CD4-positive, alpha-beta memory T cell (primary cell): ENCODE results near the gene MOV10. TPM values are rescaled to one million over a fixed set of nuclear protein-coding genes. Genes with fewer than 3 reads are reported as not detected.
"Not testable (repeated sequence)": the region's sequence is repeated elsewhere in the genome, so short reads cannot be mapped to it uniquely, and the experiment has no call there.

Experiments
- CTCF ChIA-PET: fragments of 350-600 bp; sonication (Branson Sonifier 250); formaldehyde crosslinking; loops from one replicate; lab custom pipeline; 2021; ENCODE audit warnings: inconsistent platforms; ENCODE audit not compliant: partially characterized antibody; lab: Charles Lee
- POLR2A ChIA-PET: fragments of 350-600 bp; sonication (Branson Sonifier 250); formaldehyde crosslinking; loops from one replicate; lab custom pipeline; 2021; ENCODE audit not compliant: partially characterized antibody; lab: Charles Lee
- DNase-seq, 5 donors: peaks; one replicate each; pipeline versions ENCODE4 v3.0.0 to v3.0.0-alpha.2; 2020 to 2022; ENCODE audit warnings: mixed read lengths in 1 of 5
- H3K27ac ChIP-seq: one replicate; pipeline ENCODE4 v1.7.0; 2013; ENCODE audit warnings: low read depth, low read length
- H3K27me3 ChIP-seq: 2 replicates; pipeline ENCODE4 v1.7.0; 2013; ENCODE audit warnings: mild to moderate bottlenecking, low read length, moderate library complexity; ENCODE audit not compliant: insufficient read depth
- H3K36me3 ChIP-seq: 2 replicates; pipeline ENCODE4 v1.7.0; 2013; ENCODE audit warnings: mild to moderate bottlenecking, low read length, moderate library complexity; ENCODE audit not compliant: insufficient read depth
- H3K4me1 ChIP-seq: 2 replicates; pipeline ENCODE4 v1.7.0; 2013; ENCODE audit warnings: mild to moderate bottlenecking, low read length, moderate library complexity; ENCODE audit not compliant: insufficient read depth
- H3K4me3 ChIP-seq, 2 donors: one replicate each; pipeline ENCODE4 v1.7.0; 2013; ENCODE audit warnings: low read length in 2 of 2, mild to moderate bottlenecking in 1 of 2
- H3K9me3 ChIP-seq, 2 donors: one replicate each; pipeline ENCODE4 v1.7.0; 2013; ENCODE audit warnings: low read length in 2 of 2, control low read depth in 1 of 2; ENCODE audit not compliant: control insufficient read depth in 1 of 2
- H3K27ac Mint-ChIP-seq, 7 donors: one replicate each; pipeline ENCODE4 v1.8.0; 2020 to 2021; ENCODE audit warnings: mixed read lengths in 7 of 7, mild to moderate bottlenecking in 6 of 7, inconsistent platforms in 3 of 7, moderate library complexity in 3 of 7
- H3K27me3 Mint-ChIP-seq, 2 donors: one replicate each; pipeline ENCODE4 v1.8.0; 2020 to 2021; ENCODE audit warnings: mixed read lengths in 2 of 2
- H3K36me3 Mint-ChIP-seq, 2 donors: one replicate each; pipeline ENCODE4 v1.8.0; 2020 to 2021; ENCODE audit warnings: mixed read lengths in 2 of 2, inconsistent platforms in 1 of 2, mild to moderate bottlenecking in 1 of 2
- H3K4me1 Mint-ChIP-seq, 4 donors: one replicate each; pipeline ENCODE4 v1.8.0; 2020 to 2021; ENCODE audit warnings: mixed read lengths in 4 of 4, mild to moderate bottlenecking in 1 of 4
- H3K4me3 Mint-ChIP-seq, 8 donors: one replicate each; pipeline ENCODE4 v1.8.0; 2020 to 2021; ENCODE audit warnings: mixed read lengths in 8 of 8, mild to moderate bottlenecking in 7 of 8, moderate library complexity in 6 of 8, inconsistent platforms in 3 of 8
- H3K9me3 Mint-ChIP-seq, 8 donors: one replicate each; pipeline ENCODE4 v1.8.0; 2020 to 2021; ENCODE audit warnings: mixed read lengths in 8 of 8, mild to moderate bottlenecking in 5 of 8, inconsistent platforms in 3 of 8, moderate library complexity in 1 of 8
- intact Hi-C: fragments of 100-400 bp; cut with micrococcal nuclease; formaldehyde crosslinking; loops from one replicate; pipeline ENCODE4 v1.15.1; 2023
- polyA plus RNA-seq, 2 donors: library from polyadenylated mRNA; unstranded; fragments of 300-500 nt; fragmentation: Illumina TruSeq; gene quantifications; one replicate each; pipeline ENCODE4 v1.2.3, GENCODE V29; 2021
- total RNA-seq, 2 experiments: library from RNA; stranded (reverse); gene quantifications; one replicate each; pipeline ENCODE4 v1.2.3, GENCODE V29; 2021

MOV10 gene
- total and polyA plus RNA-seq, 4 experiments from 2014 or later, result 21.8 to 96.1 (median 67.1) TPM

DNA sequence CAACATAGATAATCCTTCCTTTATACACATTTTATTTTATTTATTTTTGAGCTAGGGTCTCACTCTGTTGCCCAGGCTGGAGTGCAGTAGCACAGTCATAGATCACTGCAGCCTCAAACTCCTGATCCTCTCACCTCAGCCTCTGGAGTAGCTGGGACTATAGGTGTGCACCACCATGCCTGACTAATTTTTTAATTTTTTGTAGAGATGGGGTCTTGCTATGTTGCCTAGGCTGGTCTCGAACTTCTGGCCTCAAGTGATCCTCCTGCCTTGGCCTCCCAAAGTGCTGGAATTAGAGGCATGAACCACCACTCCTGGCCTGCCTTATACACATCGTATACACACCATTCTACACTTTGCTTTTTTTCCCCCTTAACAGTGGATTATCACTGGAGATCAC is 46.8 kb downstream of the MOV10 start:
- H3K4me3 ChIP-seq, intact Hi-C loops, H3K36me3 Mint-ChIP-seq, DNase-seq, H3K9me3 ChIP-seq, H3K4me1 ChIP-seq, H3K36me3 ChIP-seq, H3K27me3 Mint-ChIP-seq, H3K27me3 ChIP-seq, H3K27ac Mint-ChIP-seq, H3K9me3 Mint-ChIP-seq, POLR2A ChIA-PET, H3K4me3 Mint-ChIP-seq, H3K27ac ChIP-seq: not testable (repeated sequence)
- CTCF ChIA-PET, result interaction anchor here (0.8 to 6.8 kb wide), 8 partner anchors 9 to 391 kb away, joined by 3 to 66 read pairs (median 4); partner anchors contain the start of genes LRIG2 and RHOC
- peaks cover 6 to 24% (median 16%) of the 10 kb centered on the region in 4 donors for H3K4me1 Mint-ChIP-seq

DNA sequence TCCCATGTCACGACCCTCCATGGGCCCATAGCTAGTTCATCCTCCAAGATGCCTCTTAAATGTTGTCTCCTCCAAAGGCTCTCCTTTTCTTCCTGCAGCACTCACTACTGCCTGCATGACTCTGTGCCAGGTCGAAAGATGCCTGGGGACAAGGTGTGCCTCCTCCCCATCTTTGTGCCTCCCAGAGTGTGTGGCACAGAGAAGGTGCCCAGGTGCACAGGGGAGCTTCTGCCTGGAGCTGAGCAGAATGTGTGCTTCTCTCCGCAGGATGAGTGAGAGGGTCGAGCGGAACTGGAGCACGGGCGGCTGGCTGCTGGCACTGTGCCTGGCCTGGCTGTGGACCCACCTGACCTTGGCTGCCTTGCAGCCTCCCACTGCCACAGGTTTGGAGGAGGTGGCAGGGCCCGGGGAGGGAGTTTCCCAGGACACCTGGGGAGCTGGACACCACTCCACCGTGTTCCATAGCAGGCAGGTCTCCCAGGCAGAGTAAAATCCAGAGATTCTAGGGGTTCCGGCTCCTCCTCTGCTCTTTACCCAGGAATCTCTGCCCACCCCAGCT is 47.6 kb downstream of the MOV10 start:
- Mint-ChIP-seq H3K27me3 (peaks cover 7% of the 10 kb centered on the region in 2 donors), H3K4me1 (peaks cover 6 to 20% (median 14%) of the 10 kb centered on the region in 4 donors), H3K9me3 (no peaks in the 10 kb centered on the region), H3K27ac (peak overlapping the region in 1 of 7 donors; percentile 59), H3K4me3 (no peak overlapping the region), H3K36me3 (no peaks in the 10 kb centered on the region)
- intact Hi-C loops, result no loop called here
- ChIA-PET CTCF (interaction anchor here (1.0 to 1.6 kb wide), 5 partner anchors 14 to 347 kb away, joined by 3 to 4 read pairs (median 3); no protein-coding TSS in a partner anchor), POLR2A (no interaction called here)
- Histone ChIP-seq H3K4me1 (peaks cover 5% of the 10 kb centered on the region), H3K36me3 (no peaks in the 10 kb centered on the region), H3K9me3 (no peaks in the 10 kb centered on the region), H3K27ac (no peak overlapping the region), H3K4me3 (no peak overlapping the region), H3K27me3 (peaks cover 8% of the 10 kb centered on the region)
- DNase-seq, result no peak

DNA sequence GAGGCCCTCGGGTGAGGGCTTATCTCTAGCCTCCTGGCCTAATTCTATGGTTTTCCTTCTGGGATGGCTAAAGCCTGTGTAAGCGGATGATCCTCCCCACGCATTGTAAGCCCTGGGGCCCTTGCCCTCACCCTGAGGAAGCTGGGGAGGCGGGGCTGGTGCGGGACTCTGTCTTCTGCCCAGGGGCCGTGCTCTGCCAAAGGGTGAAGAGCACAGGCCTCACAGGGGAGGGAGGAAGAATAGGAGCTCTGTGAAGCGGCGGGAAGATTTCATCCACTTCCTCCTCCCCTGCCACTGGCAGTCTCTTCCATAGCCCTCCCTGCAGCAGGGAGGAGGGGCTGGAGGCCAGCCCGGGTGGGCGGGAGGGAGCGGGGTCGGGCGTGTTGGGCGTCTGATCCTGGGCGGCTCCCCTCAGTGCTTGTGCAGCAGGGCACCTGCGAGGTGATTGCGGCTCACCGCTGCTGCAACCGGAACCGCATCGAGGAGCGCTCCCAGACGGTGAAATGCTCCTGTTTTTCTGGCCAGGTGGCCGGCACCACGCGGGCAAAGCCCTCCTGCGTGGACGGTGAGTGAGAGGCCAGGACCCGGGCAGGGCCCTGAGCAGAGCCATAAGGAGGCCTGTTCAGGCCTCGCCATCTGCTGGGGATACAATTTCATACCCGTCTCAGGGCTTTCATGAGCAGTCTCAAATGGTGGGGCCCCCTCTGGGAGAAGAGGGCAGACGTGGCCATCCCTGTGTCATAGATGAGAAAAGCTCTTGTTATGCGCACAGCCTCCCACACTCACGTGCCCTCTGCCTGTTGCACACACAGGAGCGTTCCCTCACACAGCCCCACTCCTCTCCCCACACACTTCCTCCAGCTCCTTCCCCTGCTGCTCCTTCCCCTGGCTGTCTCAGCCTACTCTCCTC is 48.4 kb downstream of the MOV10 start:
- Histone ChIP-seq H3K27ac (no peak overlapping the region), H3K4me3 (no peak overlapping the region), H3K27me3 (peaks cover 8% of the 10 kb centered on the region), H3K9me3 (no peaks in the 10 kb centered on the region), H3K36me3 (no peaks in the 10 kb centered on the region), H3K4me1 (peaks cover 5% of the 10 kb centered on the region)
- H3K36me3 Mint-ChIP-seq, result no peaks in the 10 kb centered on the region
- peaks cover 6 to 20% (median 14%) of the 10 kb centered on the region in 4 donors for H3K4me1 Mint-ChIP-seq
- peaks cover 7% of the 10 kb centered on the region in 2 donors for H3K27me3 Mint-ChIP-seq
- no peak for DNase-seq
- POLR2A ChIA-PET, result no interaction called here
- H3K9me3 Mint-ChIP-seq, result no peaks in the 10 kb centered on the region
- H3K4me3 Mint-ChIP-seq, result peak overlapping the region in 4 of 8 donors; percentile 17 to 74 (median 68)
- intact Hi-C loops, result no loop called here
- H3K27ac Mint-ChIP-seq, result peak overlapping the region in 4 of 7 donors; percentile 24 to 59 (median 32)
- CTCF ChIA-PET, result interaction anchor here (1.0 to 1.7 kb wide), 4 partner anchors 8 to 346 kb away, joined by 3 to 4 read pairs (median 3); partner anchors contain the start of gene PPM1J

DNA sequence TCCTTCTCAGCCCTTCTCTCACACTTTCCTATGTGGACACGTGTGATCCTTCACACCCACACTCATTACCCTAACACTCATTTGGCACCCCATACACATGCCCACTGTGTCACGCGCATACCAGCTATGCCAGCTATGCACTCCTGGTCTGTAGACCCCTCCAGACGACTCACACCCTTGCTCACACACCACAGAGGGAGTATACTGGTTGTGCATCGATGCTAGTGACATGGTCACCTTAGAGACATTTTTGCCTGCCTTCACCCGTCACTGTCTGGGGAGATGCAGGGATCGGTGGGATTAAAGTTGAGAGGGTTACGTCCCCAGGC is 49.0 kb downstream of the MOV10 start:
- Histone ChIP-seq H3K27ac (no peak overlapping the region), H3K36me3 (no peaks in the 10 kb centered on the region), H3K27me3 (peaks cover 8% of the 10 kb centered on the region), H3K4me3 (no peak overlapping the region), H3K9me3 (no peaks in the 10 kb centered on the region), H3K4me1 (peaks cover 5% of the 10 kb centered on the region)
- Mint-ChIP-seq H3K27me3 (peaks cover 7 to 8% of the 10 kb centered on the region in 2 donors), H3K27ac (peak overlapping the region in 3 of 7 donors; percentile 29 to 34 (median 31)), H3K4me3 (peak overlapping the region in 3 of 8 donors; percentile 17 to 74 (median 62)), H3K4me1 (peaks cover 6 to 16% (median 12%) of the 10 kb centered on the region in 4 donors), H3K9me3 (no peaks in the 10 kb centered on the region), H3K36me3 (no peaks in the 10 kb centered on the region)
- CTCF ChIA-PET, result interaction anchor here (0.5 to 1.7 kb wide), 2 partner anchors 8 to 83 kb away, joined by 3 to 4 read pairs; partner anchors contain the start of gene PPM1J
- intact Hi-C loops, result no loop called here
- POLR2A ChIA-PET, result no interaction called here
- no peak for DNase-seq

DNA sequence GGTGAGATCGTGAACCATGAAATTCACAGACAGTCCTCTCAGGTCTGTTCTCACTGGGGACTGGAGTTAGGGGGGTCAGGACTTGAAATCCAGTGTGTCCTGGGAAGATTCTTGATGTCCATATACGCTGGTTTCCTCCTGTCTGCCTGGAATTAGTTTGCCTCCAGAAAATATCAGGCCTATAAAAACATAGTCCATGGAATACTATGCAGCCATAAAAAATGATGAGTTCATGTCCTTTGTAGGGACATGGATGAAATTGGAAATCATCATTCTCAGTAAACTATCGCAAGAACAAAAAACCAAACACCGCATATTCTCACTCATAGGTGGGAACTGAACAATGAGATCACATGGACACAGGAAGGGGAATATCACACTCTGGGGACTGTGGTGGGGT is 49.8 kb downstream of the MOV10 start:
- H3K36me3 ChIP-seq, intact Hi-C loops, H3K27ac Mint-ChIP-seq, H3K27me3 ChIP-seq, H3K27me3 Mint-ChIP-seq, H3K4me1 ChIP-seq, H3K36me3 Mint-ChIP-seq, H3K27ac ChIP-seq, H3K4me3 Mint-ChIP-seq, DNase-seq, H3K4me3 ChIP-seq, H3K9me3 Mint-ChIP-seq, H3K9me3 ChIP-seq, POLR2A ChIA-PET: not testable (repeated sequence)
- CTCF ChIA-PET, result interaction anchor here (1.7 kb wide), 1 partner anchor 9 kb away, joined by 4 read pairs; the partner anchor contains the start of gene PPM1J
- peaks cover 4 to 13% (median 10%) of the 10 kb centered on the region in 4 donors for H3K4me1 Mint-ChIP-seq

DNA sequence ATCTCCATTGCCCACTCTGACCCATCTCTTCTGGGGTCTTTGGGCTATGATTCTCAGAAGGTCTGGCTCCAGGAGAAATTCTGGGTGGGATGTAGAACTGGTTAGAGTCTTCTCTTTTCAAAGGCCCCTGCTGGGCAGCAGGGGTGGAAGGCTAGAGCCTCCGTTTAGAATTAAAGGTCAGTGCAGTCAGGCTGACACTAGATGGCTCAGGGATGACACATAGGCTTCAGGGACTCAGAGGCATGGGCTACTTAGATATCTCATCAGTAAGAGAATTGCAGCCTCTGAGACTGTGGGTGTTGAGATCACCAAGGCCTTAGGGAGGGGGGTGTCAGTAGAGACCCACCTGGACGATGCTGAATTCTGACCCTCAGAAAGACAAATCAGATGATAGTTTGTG is 53.3 kb downstream of the MOV10 start:
- POLR2A ChIA-PET, result no interaction called here
- intact Hi-C loops, result no loop called here
- H3K4me3 ChIP-seq, result no peak overlapping the region
- H3K9me3 ChIP-seq, result no peaks in the 10 kb centered on the region
- H3K4me3 Mint-ChIP-seq, result no peak overlapping the region
- peaks cover 0 to 7% of the 10 kb centered on the region in 2 donors for H3K27me3 Mint-ChIP-seq
- peaks cover 4 to 9% (median 7%) of the 10 kb centered on the region in 4 donors for H3K4me1 Mint-ChIP-seq
- CTCF ChIA-PET, result interaction anchor here (1.6 to 3.0 kb wide), 2 partner anchors 8 to 12 kb away, joined by 5 to 28 read pairs; partner anchors contain the start of gene PPM1J
- H3K9me3 Mint-ChIP-seq, result no peaks in the 10 kb centered on the region
- H3K27ac Mint-ChIP-seq, result peak overlapping the region in 1 of 7 donors; percentile 42
- H3K4me1 ChIP-seq, result peaks cover 5% of the 10 kb centered on the region
- no peak overlapping the region for H3K27ac ChIP-seq
- H3K36me3 ChIP-seq, result no peaks in the 10 kb centered on the region
- no peak for DNase-seq
- no peaks in the 10 kb centered on the region for H3K36me3 Mint-ChIP-seq
- no peaks in the 10 kb centered on the region for H3K27me3 ChIP-seq
